Measurements from ENCODE around the gene URM1. TPM values are rescaled to one million over a fixed set of nuclear protein-coding genes. Genes with fewer than 3 reads are reported as not detected.

The URM1 gene
- total RNA-seq, 1 donor: 35.1 TPM

- Histone ChIP-seq H3K4me3 (ENCODE audit: insufficient read depth, low read length) (no peak overlapping the region), H2AFZ (ENCODE audit: low read length) (peak overlapping the region; percentile 29), H3K27me3 (ENCODE audit: insufficient read depth, low read length) (peaks cover 6% of the 10 kb centered on the region), H3K36me3 (ENCODE audit: insufficient read depth, low read length) (no peaks in the 10 kb centered on the region), H3K79me2 (ENCODE audit: insufficient read depth, low read length) (no peaks in the 10 kb centered on the region), H3K27ac (ENCODE audit: low read depth, low read length) (no peak overlapping the region), H3K4me1 (ENCODE audit: insufficient read depth, low read length) (peaks cover 10% of the 10 kb centered on the region), H4K20me1 (ENCODE audit: insufficient read depth, low read length) (no peaks in the 10 kb centered on the region), H3K4me2 (ENCODE audit: insufficient read depth, low read length) (no peak overlapping the region), H3K9me3 (ENCODE audit: low read depth, low read length) (no peaks in the 10 kb centered on the region)
- no peak for DNase-seq (ENCODE audit: insufficient read length, low spot score, missing footprints)
- no peak for TF ChIP-seq CTCF (IDR thresholded peaks at IDR 0.05; ENCODE audit: extremely low read depth, low read depth, low read length)
Observed at GRCh38 chr9:128408963-128409431, 37.8 kb downstream of the URM1 start.

GRCh38 chr9:128409450-128409849, 38.3 kb downstream of the URM1 start:
- TF ChIP-seq CTCF (IDR thresholded peaks at IDR 0.05; ENCODE audit: extremely low read depth, low read depth, low read length): no peak
- Histone ChIP-seq H2AFZ (ENCODE audit: low read length) (no peak overlapping the region), H3K9me3 (ENCODE audit: low read depth, low read length) (no peaks in the 10 kb centered on the region), H4K20me1 (ENCODE audit: insufficient read depth, low read length) (no peaks in the 10 kb centered on the region), H3K4me2 (ENCODE audit: insufficient read depth, low read length) (no peak overlapping the region), H3K36me3 (ENCODE audit: insufficient read depth, low read length) (no peaks in the 10 kb centered on the region), H3K27me3 (ENCODE audit: insufficient read depth, low read length) (peaks cover 11% of the 10 kb centered on the region), H3K27ac (ENCODE audit: low read depth, low read length) (no peak overlapping the region), H3K79me2 (ENCODE audit: insufficient read depth, low read length) (no peaks in the 10 kb centered on the region), H3K4me3 (ENCODE audit: insufficient read depth, low read length) (no peak overlapping the region), H3K4me1 (ENCODE audit: insufficient read depth, low read length) (peaks cover 10% of the 10 kb centered on the region)
- DNase-seq (ENCODE audit: insufficient read length, low spot score, missing footprints): peak; percentile 73

GRCh38 chr9:128409978-128410377, 38.8 kb downstream of the URM1 start:
- Histone ChIP-seq H4K20me1 (ENCODE audit: insufficient read depth, low read length) (no peaks in the 10 kb centered on the region), H3K79me2 (ENCODE audit: insufficient read depth, low read length) (no peaks in the 10 kb centered on the region), H3K36me3 (ENCODE audit: insufficient read depth, low read length) (no peaks in the 10 kb centered on the region), H3K4me3 (ENCODE audit: insufficient read depth, low read length) (no peak overlapping the region), H3K9me3 (ENCODE audit: low read depth, low read length) (no peaks in the 10 kb centered on the region), H3K4me2 (ENCODE audit: insufficient read depth, low read length) (no peak overlapping the region), H3K27ac (ENCODE audit: low read depth, low read length) (no peak overlapping the region), H3K4me1 (ENCODE audit: insufficient read depth, low read length) (peaks cover 10% of the 10 kb centered on the region), H2AFZ (ENCODE audit: low read length) (no peak overlapping the region), H3K27me3 (ENCODE audit: insufficient read depth, low read length) (peaks cover 16% of the 10 kb centered on the region)
- DNase-seq (ENCODE audit: insufficient read length, low spot score, missing footprints): peak; percentile 95
- TF ChIP-seq CTCF (IDR thresholded peaks at IDR 0.05; ENCODE audit: extremely low read depth, low read depth, low read length): peak; percentile 53

GRCh38 chr9:128411364-128412119, 40.4 kb downstream of the URM1 start:
- Histone ChIP-seq H3K9me3 (ENCODE audit: low read depth, low read length) (no peaks in the 10 kb centered on the region), H3K27ac (ENCODE audit: low read depth, low read length) (no peak overlapping the region), H3K27me3 (ENCODE audit: insufficient read depth, low read length) (peaks cover 29% of the 10 kb centered on the region), H3K79me2 (ENCODE audit: insufficient read depth, low read length) (no peaks in the 10 kb centered on the region), H3K36me3 (ENCODE audit: insufficient read depth, low read length) (no peaks in the 10 kb centered on the region), H3K4me2 (ENCODE audit: insufficient read depth, low read length) (no peak overlapping the region), H4K20me1 (ENCODE audit: insufficient read depth, low read length) (no peaks in the 10 kb centered on the region), H3K4me1 (ENCODE audit: insufficient read depth, low read length) (peaks cover 8% of the 10 kb centered on the region), H3K4me3 (ENCODE audit: insufficient read depth, low read length) (no peak overlapping the region), H2AFZ (ENCODE audit: low read length) (no peak overlapping the region)
- TF ChIP-seq CTCF (IDR thresholded peaks at IDR 0.05; ENCODE audit: extremely low read depth, low read depth, low read length): no peak
- peak; percentile 54 for DNase-seq (ENCODE audit: insufficient read length, low spot score, missing footprints)

Data from osteoblast (primary cell).